K562 (cell line): ENCODE measurements around the gene STAB1. TPM values are rescaled to one million over a fixed set of nuclear protein-coding genes. Genes with fewer than 3 reads are reported as not detected.

Experiments used
- ATAC-seq: fragments of 200-7000 bp; cut with Tn5 transposase; 3 replicates; pipeline ENCODE4 v1.9.1; 2020; ENCODE audit warnings: moderate library complexity
- BruUV-seq: library from RNA; stranded (reverse); fragments of 400-500 nt; replicated peaks from 2 replicates; lab custom pipeline; 2021; lab: Mats Ljungman, UMichigan
- CTCF ChIA-PET: fragments of 300-600 bp; formaldehyde crosslinking; extraction: SDS; loops from one replicate; lab custom pipeline; 2021; ENCODE audit warnings: low intra/inter-chr PET ratio; lab: Yijun Ruan, JAX
- POLR2A ChIA-PET: fragments of 300-600, 350-650 bp; sonication (Branson Sonifier 250); formaldehyde crosslinking; extraction: SDS; loops from one replicate; lab custom pipeline; 2021; ENCODE audit warnings: antibody characterized with exemption, inconsistent platforms; lab: Yijun Ruan, JAX
- DNase-seq, 4 experiments: peaks; one replicate each; pipeline versions ENCODE4 v3.0.0 to v3.0.0-alpha.2; 2011 to 2018; ENCODE audit warnings: low spot score in 3 of 4, mixed read lengths in 3 of 4; ENCODE audit errors: extremely low read depth in 1 of 4
- FAIRE-seq: peaks from 2 replicates; lab custom pipeline; 2011; peaks lifted over from hg19 to GRCh38; lab: Jason Lieb, UNC
- H2AFZ ChIP-seq: 2 replicates; pipeline ENCODE4 v1.6.0; 2011; ENCODE audit warnings: low read depth, low read length, control low read depth, inconsistent platforms
- H3K27ac ChIP-seq: fragments of 200-600 bp; 3 replicates; pipeline ENCODE4 v1.8.0; 2011; ENCODE audit warnings: low read depth, mild to moderate bottlenecking, control low read depth, inconsistent platforms, low read length, moderate library complexity, mixed read lengths; ENCODE audit errors: extremely low read depth
- H3K27me3 ChIP-seq, 2 experiments: fragments of 300-600 bp in 1 of 2; 2 replicates in 1 of 2; 3 replicates in 1 of 2; pipeline versions ENCODE4 v1.6.0 to v1.8.0; 2011; ENCODE audit warnings: inconsistent platforms in 2 of 2, low read length in 2 of 2, mild to moderate bottlenecking in 1 of 2, mixed read lengths in 1 of 2, moderate library complexity in 1 of 2; ENCODE audit not compliant: control insufficient read depth in 2 of 2, insufficient read depth in 2 of 2
- H3K36me3 ChIP-seq: fragments of 300-600 bp; 3 replicates; pipeline ENCODE4 v1.8.0; 2011; ENCODE audit warnings: mild to moderate bottlenecking, low read length, inconsistent platforms; ENCODE audit not compliant: control insufficient read depth, insufficient read depth
- H3K4me1 ChIP-seq, 2 experiments: fragments of 200-600 bp in 1 of 2; replicated peaks in 1 of 2; 2 replicates in 1 of 2; 3 replicates in 1 of 2; pipeline versions ENCODE4 v1.5.1 to v1.8.0; 2011; ENCODE audit warnings: inconsistent platforms in 2 of 2, low read length in 2 of 2, mild to moderate bottlenecking in 1 of 2, mixed read lengths in 1 of 2, moderate library complexity in 1 of 2; ENCODE audit not compliant: control insufficient read depth in 2 of 2, insufficient read depth in 2 of 2
- H3K4me2 ChIP-seq: 2 replicates; pipeline ENCODE4 v1.6.1; 2011; ENCODE audit warnings: low read length, control low read depth, inconsistent platforms, mixed read lengths; ENCODE audit not compliant: insufficient read depth
- H3K4me3 ChIP-seq: fragments of 200-600 bp; sonication (generic), shearing (Covaris generic); 2 replicates; pipeline ENCODE4 v1.5.1; 2016; ENCODE audit warnings: control low read depth, inconsistent platforms
- H3K79me2 ChIP-seq: fragments of 200-600 bp; 3 replicates; pipeline ENCODE4 v1.8.0; 2011; ENCODE audit warnings: low read length, inconsistent platforms; ENCODE audit not compliant: control insufficient read depth, insufficient read depth
- H3K9ac ChIP-seq, 2 experiments: 2 replicates each; pipeline versions ENCODE4 v1.6.0 to v1.6.1; 2011; ENCODE audit warnings: low read depth in 2 of 2, low read length in 2 of 2, control low read depth in 1 of 2, inconsistent platforms in 1 of 2, mild to moderate bottlenecking in 1 of 2, mixed read lengths in 1 of 2; ENCODE audit not compliant: insufficient read depth in 1 of 2
- H3K9me1 ChIP-seq: one replicate; pipeline ENCODE4 v1.6.0; 2011; ENCODE audit warnings: inconsistent platforms, mild to moderate bottlenecking, low read length, moderate library complexity; ENCODE audit not compliant: control insufficient read depth, insufficient read depth
- H3K9me3 ChIP-seq: replicated peaks from 2 replicates; pipeline ENCODE4 v1.5.1; 2011; ENCODE audit warnings: low read depth, low read length, inconsistent platforms; ENCODE audit not compliant: control insufficient read depth, insufficient read depth
- H4K20me1 ChIP-seq: replicated peaks from 2 replicates; pipeline ENCODE4 v1.6.1; 2011; ENCODE audit warnings: low read length, inconsistent platforms, mixed read lengths; ENCODE audit not compliant: control insufficient read depth, insufficient read depth
- CBFB ChIP-seq: sonication (generic); formaldehyde crosslinking; IDR thresholded peaks from 2 replicates; pipeline ENCODE4 v1.4.0; 2020; ENCODE audit warnings: mild to moderate bottlenecking, missing genetic modification reagents
- CBX3 ChIP-seq, 2 experiments: IDR thresholded peaks; 1 replicate in 1 of 2; 2 replicates in 1 of 2; pipeline ENCODE4 v1.6.1; 2012; ENCODE audit warnings: inconsistent platforms in 2 of 2, low read length in 2 of 2, borderline replicate concordance in 1 of 2, control low read depth in 1 of 2
- POLR2AphosphoS2 ChIP-seq: IDR thresholded peaks from 2 replicates; pipeline ENCODE4 v1.6.1; 2012; ENCODE audit warnings: low read length, improper control_type of control experiment
- POLR2G ChIP-seq: fragments of 200-400 bp; formaldehyde crosslinking; IDR thresholded peaks from 2 replicates; pipeline ENCODE4 v1.6.1; 2017; ENCODE audit warnings: low read depth, mild to moderate bottlenecking, antibody characterized with exemption, low read length, moderate library complexity
- RFX1 ChIP-seq: fragments of 450-650 bp; IDR thresholded peaks from 2 replicates; pipeline ENCODE4 v1.6.1; 2016; ENCODE audit warnings: mild to moderate bottlenecking, moderate library complexity
- SRSF7 ChIP-seq: fragments of 200-400 bp; formaldehyde crosslinking; optimal IDR thresholded peaks from 2 replicates; pipeline ENCODE3; 2017; ENCODE audit warnings: mild to moderate bottlenecking, low read depth, low read length
- SUPT5H ChIP-seq: fragments of 450-650 bp; IDR thresholded peaks from 2 replicates; pipeline ENCODE4 v1.6.1; 2016
- WGBS: fragments of 100-300 bp; shearing (Covaris generic); methylation state at CpG from one replicate; pipeline ENCODE4 v1.1.6; 2016; ENCODE audit warnings: low coverage, mixed read lengths; ENCODE audit not compliant: insufficient coverage; ENCODE audit errors: missing lambda C conversion rate; 5-methylcytosine and 5-hydroxymethylcytosine counted together
- in situ Hi-C: fragments of 300-500 bp; cut with MboI; formaldehyde crosslinking; loops from 4 replicates; pipeline ENCODE4 v1.15.0; 2018; ENCODE audit warnings: inconsistent platforms, mixed read lengths
- intact Hi-C: fragments of 100-400 bp; cut with micrococcal nuclease; formaldehyde crosslinking; loops from 2 replicates; pipeline ENCODE4 v1.14.2; 2022
- polyA plus RNA-seq, 8 experiments: library from polyadenylated mRNA; depleted of rRNA in 4 of 8; stranded (reverse) in 5 of 8; unstranded in 3 of 8; fragments of >200 nt; fragmentation: Nextera tagmentation in 2 of 8; fragmentation: Illumina TruSeq in 1 of 8; extraction: Ambion mirVana in 2 of 8; extraction: Trizol in 1 of 8; gene quantifications; 2 replicates each; pipeline versions ENCODE4 v1.2.1 to v1.2.3, GENCODE V29; 2011 to 2014; ENCODE audit warnings: inconsistent platforms in 1 of 8, missing spikeins in 1 of 8
- total RNA-seq, 7 experiments: library from RNA; depleted of rRNA in 6 of 7; stranded (reverse); fragments of >200 nt in 6 of 7; fragmentation: Illumina TruSeq in 2 of 7; extraction: Trizol in 2 of 7; gene quantifications; 2 replicates each; pipeline versions ENCODE4 v1.2.1 to v1.2.3, GENCODE V29; 2011 to 2021; ENCODE audit warnings: low replicate concordance in 1 of 7
- TF ChIP-seq, protein P1 (sequence below): sonication (generic); formaldehyde crosslinking; IDR thresholded peaks from 2 replicates; pipeline ENCODE4 v1.8.1; 2023; ENCODE audit warnings: mild to moderate bottlenecking, missing genetic modification reagents

Gene STAB1
- total and polyA plus RNA-seq, 9 of the 15 experiments (the other 6 are each of a cell fraction or from before 2014, with no cell fraction given) = 0.20 to 3.9 (median 1.2) TPM

DNA sequence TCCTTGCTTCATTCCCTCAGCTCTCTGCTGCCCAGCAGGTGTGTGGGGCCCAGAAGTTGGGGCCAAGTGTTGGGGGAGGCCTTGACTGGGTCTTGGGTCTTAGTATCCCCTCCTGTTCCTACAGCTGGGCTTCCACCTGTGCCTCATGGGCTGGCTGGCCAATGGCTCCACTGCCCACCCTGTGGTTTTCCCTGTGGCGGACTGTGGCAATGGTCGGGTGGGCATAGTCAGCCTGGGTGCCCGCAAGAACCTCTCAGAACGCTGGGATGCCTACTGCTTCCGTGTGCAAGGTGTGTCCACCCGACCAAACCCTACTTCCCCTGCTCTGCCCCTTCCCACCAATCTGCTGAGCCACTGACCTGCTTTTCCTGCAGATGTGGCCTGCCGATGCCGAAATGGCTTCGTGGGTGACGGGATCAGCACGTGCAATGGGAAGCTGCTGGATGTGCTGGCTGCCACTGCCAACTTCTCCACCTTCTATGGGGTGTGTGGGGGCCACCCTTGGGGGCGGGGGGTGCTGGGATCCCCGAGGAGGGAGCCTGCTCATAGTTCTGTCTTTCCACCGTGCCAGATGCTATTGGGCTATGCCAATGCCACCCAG is 27.6 kb downstream of the STAB1 start:
- no peak overlapping the region for H3K9ac ChIP-seq
- no peaks in the 10 kb centered on the region for H3K9me3 ChIP-seq
- TF ChIP-seq RFX1 = no peak
- peak; percentile 39; the same call in 1 of the 2 replicates for TF ChIP-seq POLR2G
- peaks cover 12 to 64% of the 10 kb centered on the region in 2 experiments; a peak in 4 of 5 replicates for H3K4me1 ChIP-seq
- WGBS = 79% methylated on average over 9 of the region's 14 CpGs
- DNase-seq (no peak), ATAC-seq (no peak), FAIRE-seq (no peak)
- peaks cover 42% of the 10 kb centered on the region; the same call in 2 of the 3 replicates for H3K36me3 ChIP-seq
- in situ Hi-C loops = no loop called here
- no peak overlapping the region for H3K4me2 ChIP-seq
- ChIA-PET CTCF (no interaction called here), POLR2A (no interaction called here)
- intact Hi-C loops = no loop called here
- no peak overlapping the region for H3K4me3 ChIP-seq
- no TSS peak for BruUV-seq
- H3K27ac ChIP-seq = no peak overlapping the region
- no peak overlapping the region for H2AFZ ChIP-seq
- no peaks in the 10 kb centered on the region for H3K79me2 ChIP-seq
- H3K27me3 ChIP-seq = no peaks in the 10 kb centered on the region
- no peaks in the 10 kb centered on the region for H4K20me1 ChIP-seq
- H3K9me1 ChIP-seq = no peaks in the 10 kb centered on the region

DNA sequence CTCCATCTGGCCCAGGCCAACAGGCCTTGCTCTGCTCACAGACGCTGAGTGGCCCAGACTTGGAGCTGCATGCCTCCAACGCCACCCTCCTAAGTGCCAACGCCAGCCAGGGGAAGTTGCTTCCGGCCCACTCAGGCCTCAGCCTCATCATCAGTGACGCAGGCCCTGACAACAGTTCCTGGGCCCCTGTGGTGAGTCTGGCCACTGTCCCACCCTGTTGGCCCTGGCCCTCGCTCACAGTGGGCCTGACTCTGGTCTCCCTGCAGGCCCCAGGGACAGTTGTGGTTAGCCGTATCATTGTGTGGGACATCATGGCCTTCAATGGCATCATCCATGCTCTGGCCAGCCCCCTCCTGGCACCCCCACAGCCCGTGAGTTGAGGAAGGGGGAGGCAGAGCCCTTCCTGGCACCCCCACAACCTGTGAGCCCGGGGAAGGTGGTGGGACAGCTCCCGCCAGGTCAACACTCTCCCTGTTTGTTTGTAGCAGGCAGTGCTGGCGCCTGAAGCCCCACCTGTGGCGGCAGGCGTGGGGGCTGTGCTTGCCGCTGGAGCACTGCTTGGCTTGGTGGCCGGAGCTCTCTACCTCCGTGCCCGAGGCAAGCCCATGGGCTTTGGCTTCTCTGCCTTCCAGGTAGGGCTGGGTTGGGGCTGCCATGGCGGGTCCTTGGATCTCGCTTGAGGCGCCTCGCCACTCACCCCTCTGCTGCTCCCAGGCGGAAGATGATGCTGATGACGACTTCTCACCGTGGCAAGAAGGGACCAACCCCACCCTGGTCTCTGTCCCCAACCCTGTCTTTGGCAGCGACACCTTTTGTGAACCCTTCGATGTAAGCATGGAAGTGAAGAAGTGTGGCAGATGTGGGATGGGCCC is 28.5 kb downstream of the STAB1 start:
- Histone ChIP-seq H3K9me3 (no peaks in the 10 kb centered on the region), H3K79me2 (no peaks in the 10 kb centered on the region; the same call in 2 of the 3 replicates), H3K4me2 (no peak overlapping the region), H3K36me3 (peaks cover 50% of the 10 kb centered on the region; the same call in 2 of the 3 replicates), H3K27ac (no peak overlapping the region), H2AFZ (no peak overlapping the region), H3K27me3 (no peaks in the 10 kb centered on the region), H3K4me1 (peaks cover 3 to 56% of the 10 kb centered on the region in 2 experiments; a peak in 4 of 5 replicates), H3K4me3 (no peak overlapping the region), H3K9ac (no peak overlapping the region; a peak in 1 of 4 replicates), H4K20me1 (no peaks in the 10 kb centered on the region; the same call in 1 of the 2 replicates), H3K9me1 (no peaks in the 10 kb centered on the region)
- POLR2A ChIA-PET = interaction anchor here (1.0 kb wide), 1 partner anchor 41 kb away, joined by 3 read pairs; no protein-coding TSS in a partner anchor
- CTCF ChIA-PET = no interaction called here
- FAIRE-seq = no peak
- BruUV-seq = no TSS peak
- WGBS = 90% methylated on average over 10 of the region's 26 CpGs
- ATAC-seq = no peak
- DNase-seq = no peak
- intact Hi-C loops (no loop called here), in situ Hi-C loops (no loop called here)
- no peak for TF ChIP-seq SUPT5H
- TF ChIP-seq, protein P1, sequence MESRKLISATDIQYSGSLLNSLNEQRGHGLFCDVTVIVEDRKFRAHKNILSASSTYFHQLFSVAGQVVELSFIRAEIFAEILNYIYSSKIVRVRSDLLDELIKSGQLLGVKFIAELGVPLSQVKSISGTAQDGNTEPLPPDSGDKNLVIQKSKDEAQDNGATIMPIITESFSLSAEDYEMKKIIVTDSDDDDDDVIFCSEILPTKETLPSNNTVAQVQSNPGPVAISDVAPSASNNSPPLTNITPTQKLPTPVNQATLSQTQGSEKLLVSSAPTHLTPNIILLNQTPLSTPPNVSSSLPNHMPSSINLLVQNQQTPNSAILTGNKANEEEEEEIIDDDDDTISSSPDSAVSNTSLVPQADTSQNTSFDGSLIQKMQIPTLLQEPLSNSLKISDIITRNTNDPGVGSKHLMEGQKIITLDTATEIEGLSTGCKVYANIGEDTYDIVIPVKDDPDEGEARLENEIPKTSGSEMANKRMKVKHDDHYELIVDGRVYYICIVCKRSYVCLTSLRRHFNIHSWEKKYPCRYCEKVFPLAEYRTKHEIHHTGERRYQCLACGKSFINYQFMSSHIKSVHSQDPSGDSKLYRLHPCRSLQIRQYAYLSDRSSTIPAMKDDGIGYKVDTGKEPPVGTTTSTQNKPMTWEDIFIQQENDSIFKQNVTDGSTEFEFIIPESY (CRISPR knock-in tag) = peak; percentile 76
- TF ChIP-seq POLR2G = peak; percentile 55
- TF ChIP-seq POLR2AphosphoS2 = peak; percentile 62
- no peak for TF ChIP-seq CBFB (CRISPR knock-in tag)
- no peak for TF ChIP-seq CBX3 (IDR thresholded peaks at IDR 0.05; ENCODE audit: borderline replicate concordance in 1 of 2, low read length in 2 of 2)
- no peak for TF ChIP-seq SRSF7
